Activated naive CD4-positive, alpha-beta T cell treated with anti-CD3 and anti-CD28 coated beads, Interleukin-2, amount 50 U/mL, for 24 hours (primary cell): Measurements from ENCODE around the gene PIP4K2A.

Experiments used
- H3K27ac Mint-ChIP-seq: one replicate; pipeline ENCODE4 v1.8.0; 2021; ENCODE audit warnings: mild to moderate bottlenecking, mixed read lengths
- H3K27me3 Mint-ChIP-seq: one replicate; pipeline ENCODE4 v1.8.0; 2021; ENCODE audit warnings: mixed read lengths
- H3K36me3 Mint-ChIP-seq: one replicate; pipeline ENCODE4 v1.8.0; 2021; ENCODE audit warnings: mixed read lengths
- H3K4me1 Mint-ChIP-seq: one replicate; pipeline ENCODE4 v1.8.0; 2021; ENCODE audit warnings: mixed read lengths
- H3K4me3 Mint-ChIP-seq: one replicate; pipeline ENCODE4 v1.8.0; 2021; ENCODE audit warnings: mild to moderate bottlenecking, mixed read lengths
- H3K9me3 Mint-ChIP-seq: one replicate; pipeline ENCODE4 v1.8.0; 2021; ENCODE audit warnings: mixed read lengths

Gene PIP4K2A

GRCh38 chr10:22491931-22492615 lies 222.3 kb downstream of the PIP4K2A start:
- Mint-ChIP-seq H3K4me1 (peaks cover 14% of the 10 kb centered on the region), H3K27me3 (peaks cover 2% of the 10 kb centered on the region), H3K36me3 (no peaks in the 10 kb centered on the region), H3K27ac (no peak overlapping the region), H3K4me3 (peak overlapping the region; percentile 1), H3K9me3 (no peaks in the 10 kb centered on the region)

DNA sequence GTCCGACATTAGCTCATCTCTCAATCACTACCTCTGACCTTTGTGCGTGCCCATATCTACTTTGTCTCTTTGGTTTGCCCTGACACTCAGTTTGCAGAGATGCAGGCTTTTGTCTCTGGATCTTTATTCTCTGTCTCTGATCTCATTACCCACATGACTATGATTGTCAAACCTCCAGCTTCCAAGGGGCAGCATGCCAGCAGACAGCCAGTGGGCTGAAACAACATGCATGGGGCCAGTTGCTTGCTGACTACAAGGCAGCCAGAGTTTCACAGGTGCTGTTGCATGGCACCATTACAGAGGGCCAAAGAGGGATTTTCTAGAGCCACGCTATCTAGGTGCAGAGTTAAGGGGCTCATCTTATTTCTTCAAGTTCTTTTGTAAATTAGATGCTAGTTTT lies 222.9 kb downstream of the PIP4K2A start:
- peaks cover 14% of the 10 kb centered on the region for H3K4me1 Mint-ChIP-seq
- H3K9me3 Mint-ChIP-seq: no peaks in the 10 kb centered on the region
- peaks cover 2% of the 10 kb centered on the region for H3K27me3 Mint-ChIP-seq
- peak overlapping the region; percentile 21 for H3K4me3 Mint-ChIP-seq
- no peaks in the 10 kb centered on the region for H3K36me3 Mint-ChIP-seq
- peak overlapping the region; percentile 51 for H3K27ac Mint-ChIP-seq

GRCh38 chr10:22489975-22490374 lies 224.4 kb downstream of the PIP4K2A start:
- H3K4me3 Mint-ChIP-seq: no peak overlapping the region
- H3K36me3 Mint-ChIP-seq: no peaks in the 10 kb centered on the region
- H3K4me1 Mint-ChIP-seq: peaks cover 14% of the 10 kb centered on the region
- no peak overlapping the region for H3K27ac Mint-ChIP-seq
- no peaks in the 10 kb centered on the region for H3K9me3 Mint-ChIP-seq
- H3K27me3 Mint-ChIP-seq: peaks cover 2% of the 10 kb centered on the region

- no peak overlapping the region for H3K27ac Mint-ChIP-seq
- peaks cover 14% of the 10 kb centered on the region for H3K4me1 Mint-ChIP-seq
- peaks cover 2% of the 10 kb centered on the region for H3K27me3 Mint-ChIP-seq
- no peak overlapping the region for H3K4me3 Mint-ChIP-seq
- H3K9me3 Mint-ChIP-seq: no peaks in the 10 kb centered on the region
- H3K36me3 Mint-ChIP-seq: no peaks in the 10 kb centered on the region
These were observed 224.9 kb downstream of the PIP4K2A start for GRCh38 chr10:22489467-22489866.

GRCh38 chr10:22486431-22486830 lies 227.9 kb downstream of the PIP4K2A start:
- Mint-ChIP-seq H3K4me3 (no peak overlapping the region), H3K27ac (no peak overlapping the region), H3K4me1 (peaks cover 15% of the 10 kb centered on the region), H3K36me3 (no peaks in the 10 kb centered on the region), H3K27me3 (peaks cover 2% of the 10 kb centered on the region), H3K9me3 (no peaks in the 10 kb centered on the region)
